NCI-H2171 (cell line): ENCODE results near the gene EFNA4.
"Not testable (repeated sequence)": the region's sequence is repeated elsewhere in the genome, so short reads cannot be mapped to it uniquely, and the experiment has no call there.

ENCODE experiments used
- DNase-seq: peaks from one replicate; lab custom pipeline; 2025; lab: John Stamatoyannopoulos, UW

The EFNA4 gene

DNA sequence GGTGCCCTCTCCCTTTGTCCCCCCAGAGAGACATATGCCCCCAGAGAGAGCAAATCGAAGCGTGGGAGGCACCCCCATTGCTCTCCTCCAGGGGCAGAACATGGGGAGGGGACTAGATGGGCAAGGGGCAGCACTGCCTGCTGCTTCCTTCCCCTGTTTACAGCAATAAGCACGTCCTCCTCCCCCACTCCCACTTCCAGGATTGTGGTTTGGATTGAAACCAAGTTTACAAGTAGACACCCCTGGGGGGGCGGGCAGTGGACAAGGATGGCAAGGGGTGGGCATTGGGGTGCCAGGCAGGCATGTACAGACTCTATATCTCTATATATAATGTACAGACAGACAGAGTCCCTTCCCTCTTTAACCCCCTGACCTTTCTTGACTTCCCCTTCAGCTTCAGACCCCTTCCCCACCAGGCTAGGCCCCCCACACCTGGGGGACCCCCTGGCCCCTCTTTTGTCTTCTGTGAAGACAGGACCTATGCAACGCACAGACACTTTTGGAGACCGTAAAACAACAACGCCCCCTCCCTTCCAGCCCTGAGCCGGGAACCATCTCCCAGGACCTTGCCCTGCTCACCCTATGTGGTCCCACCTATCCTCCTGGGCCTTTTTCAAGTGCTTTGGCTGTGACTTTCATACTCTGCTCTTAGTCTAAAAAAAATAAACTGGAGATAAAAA lies 23.5 kb downstream of the EFNA4 start:
- no peak for DNase-seq

DNA sequence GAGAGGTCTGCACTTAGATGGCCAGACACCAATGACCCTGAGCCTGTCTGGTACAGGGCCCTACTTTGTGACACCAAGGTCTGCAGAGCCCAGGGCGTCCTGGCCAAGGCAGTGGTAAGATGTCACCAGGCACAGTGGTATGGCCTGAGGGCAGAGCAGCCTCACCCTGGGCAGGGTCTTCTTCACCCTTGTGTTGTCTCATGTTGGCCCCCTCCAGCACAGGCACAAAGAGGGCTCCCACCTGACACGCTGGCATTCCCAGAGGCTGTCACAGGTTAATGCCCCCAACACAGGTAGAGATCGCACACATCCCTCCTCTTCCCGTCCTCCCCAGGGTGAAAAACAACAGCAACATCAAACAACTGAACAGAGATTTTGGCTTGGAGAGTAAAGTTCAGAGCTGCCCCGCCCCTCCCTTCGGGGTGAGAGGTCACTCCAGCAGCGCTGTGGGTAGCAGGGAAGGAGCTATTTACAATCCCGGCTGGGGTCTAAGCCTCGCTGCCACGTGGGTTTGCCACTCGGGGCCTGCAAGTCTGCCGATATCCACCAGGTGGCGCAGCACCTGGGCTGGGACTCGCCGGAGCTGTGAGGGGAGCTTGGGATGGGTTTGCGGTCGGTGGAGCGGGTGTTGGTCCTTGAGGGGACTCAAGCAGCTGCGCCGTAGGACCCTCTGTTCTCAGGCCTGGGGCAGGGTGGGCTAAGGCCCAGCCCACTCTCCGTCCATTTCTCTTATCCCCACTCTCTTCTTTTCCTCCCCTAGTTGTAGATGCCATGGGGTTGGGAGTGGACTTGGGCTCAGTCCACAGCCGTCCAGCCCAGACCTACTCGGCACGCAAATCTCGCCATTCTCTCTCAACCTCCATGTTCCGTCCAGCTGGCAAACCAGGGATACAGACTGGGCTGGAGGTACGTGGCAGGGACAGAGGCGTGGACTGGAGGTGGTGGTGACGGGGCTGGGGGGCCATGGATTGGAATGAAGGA lies 27.8 kb downstream of the EFNA4 start:
- peak; percentile 58 for DNase-seq

DNA sequence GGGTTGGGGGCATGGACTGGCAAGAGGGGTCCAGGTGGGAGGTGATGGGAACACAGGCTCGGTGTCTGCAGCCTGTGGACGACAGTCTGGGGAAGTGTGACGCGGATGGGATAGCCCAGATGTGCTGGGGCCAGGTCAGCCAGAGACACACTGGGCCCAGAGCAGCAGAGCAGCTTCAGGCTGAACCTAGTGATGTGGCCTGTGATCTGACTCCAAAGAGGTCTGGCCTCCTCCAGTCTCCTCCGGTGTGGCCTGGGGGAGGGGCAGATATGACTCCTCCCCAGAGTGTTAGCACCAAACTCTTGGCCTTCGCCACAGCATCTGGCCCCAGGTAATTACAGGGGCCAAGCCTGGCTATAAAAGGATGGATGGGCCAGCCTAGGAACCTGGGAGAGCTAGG lies 28.6 kb downstream of the EFNA4 start:
- no peak for DNase-seq

DNA sequence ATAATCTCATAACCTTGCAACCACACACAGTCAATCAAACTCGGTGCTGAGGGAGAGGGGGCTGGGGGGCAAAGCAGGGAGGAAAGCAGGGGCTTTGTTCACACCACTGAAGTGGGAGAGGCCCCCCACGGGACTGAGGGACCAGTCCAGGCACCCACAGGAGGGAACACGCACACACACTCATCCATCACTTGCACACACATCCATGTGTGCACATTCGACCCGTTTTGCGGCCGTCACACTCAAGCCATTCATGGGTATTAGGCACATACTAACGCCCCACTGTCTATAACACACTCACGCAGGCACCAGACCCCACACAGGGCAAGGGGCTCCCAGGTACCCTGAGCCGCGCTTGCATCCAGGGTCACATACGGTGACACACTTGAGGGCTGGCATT lies 29.1 kb downstream of the EFNA4 start:
- no peak for DNase-seq

DNA sequence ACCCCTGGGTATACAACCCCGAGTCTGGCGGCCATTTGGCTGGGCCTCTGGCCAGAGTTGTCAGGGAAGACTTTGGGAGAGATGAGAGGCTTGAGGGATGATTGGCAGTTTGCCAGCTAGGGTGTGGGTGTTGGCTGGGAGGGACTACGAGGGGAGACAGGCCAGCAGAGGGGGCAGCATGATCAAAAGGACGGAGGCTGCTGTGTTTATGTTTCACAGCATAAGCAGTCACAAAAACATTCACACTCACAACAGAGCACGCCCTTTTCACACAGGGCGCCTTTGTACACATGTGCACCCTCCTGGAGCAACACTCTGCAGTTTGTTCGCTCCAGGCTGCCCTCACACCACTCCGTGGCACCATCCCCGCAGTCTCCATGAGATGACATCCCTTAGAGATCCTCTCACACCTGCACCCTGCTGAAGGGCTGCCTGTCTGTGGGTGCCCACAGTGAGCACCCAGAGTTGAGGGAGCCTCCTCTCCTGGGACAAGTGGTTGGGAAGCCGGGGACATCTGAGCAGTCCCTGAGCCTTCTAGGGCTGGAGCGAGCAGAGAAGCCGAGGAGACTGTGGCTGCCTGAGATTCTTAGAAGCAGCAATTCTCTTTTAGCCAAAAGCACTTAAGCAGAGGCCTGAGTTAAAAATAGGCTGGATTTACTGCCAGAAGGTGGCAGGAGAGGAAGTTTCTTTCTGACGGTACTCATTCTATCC lies 30.5 kb downstream of the EFNA4 start:
- peak; percentile 62 for DNase-seq

DNA sequence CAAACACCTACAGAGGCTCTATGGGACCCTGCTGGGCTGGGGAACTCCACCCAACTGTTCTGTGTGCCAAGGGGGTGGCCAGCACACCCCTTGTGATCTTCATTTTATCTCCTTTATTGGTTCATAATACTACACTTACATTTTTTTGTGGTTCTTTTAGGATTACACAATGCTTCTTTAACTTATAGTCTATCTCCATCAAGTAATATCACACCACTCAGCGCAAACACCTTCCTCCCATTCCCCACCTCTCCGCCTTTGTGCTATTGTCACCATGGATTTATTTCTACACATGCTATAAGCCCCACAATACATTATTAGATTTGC lies 31.0 kb downstream of the EFNA4 start:
- no peak for DNase-seq

DNA sequence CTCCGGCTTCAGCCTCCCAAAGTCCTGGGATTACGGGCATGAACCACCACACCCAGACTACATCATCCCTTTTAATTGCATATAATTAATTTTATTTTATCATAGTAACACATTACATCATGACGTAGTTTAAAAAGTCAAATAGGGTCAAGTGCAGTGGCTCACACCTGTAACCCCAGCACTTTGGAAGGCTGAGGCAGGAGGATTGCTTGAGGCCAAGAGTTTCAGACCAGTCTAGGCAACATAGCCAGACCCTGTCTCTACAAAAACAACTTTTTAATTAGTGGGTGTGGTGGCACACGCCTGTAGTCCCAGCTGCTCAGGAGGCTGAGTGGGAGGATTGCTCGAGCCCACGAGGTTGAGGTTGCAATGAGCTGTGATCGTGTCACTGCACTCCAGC lies 35.8 kb downstream of the EFNA4 start:
- DNase-seq, result no peak

DNA sequence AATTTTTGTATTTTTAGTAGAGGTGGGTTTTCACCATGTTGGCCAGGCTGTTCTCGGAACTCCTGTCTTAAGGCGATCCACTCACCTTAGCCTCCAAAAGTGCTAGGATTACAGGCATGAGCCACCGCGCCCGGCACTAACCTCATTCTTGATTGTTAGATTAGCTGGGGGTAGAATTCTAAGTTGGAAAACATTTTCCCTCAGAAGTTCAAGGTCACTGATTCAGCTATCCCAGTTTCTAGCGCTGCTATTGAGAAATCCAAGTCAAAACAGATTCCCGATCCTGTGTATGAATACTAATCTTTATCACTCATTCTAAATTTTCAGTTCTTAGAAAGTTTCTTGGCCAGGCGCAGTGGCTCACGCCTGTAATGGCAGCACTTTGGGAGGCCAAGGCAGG lies 39.8 kb downstream of the EFNA4 start:
- no peak for DNase-seq

DNA sequence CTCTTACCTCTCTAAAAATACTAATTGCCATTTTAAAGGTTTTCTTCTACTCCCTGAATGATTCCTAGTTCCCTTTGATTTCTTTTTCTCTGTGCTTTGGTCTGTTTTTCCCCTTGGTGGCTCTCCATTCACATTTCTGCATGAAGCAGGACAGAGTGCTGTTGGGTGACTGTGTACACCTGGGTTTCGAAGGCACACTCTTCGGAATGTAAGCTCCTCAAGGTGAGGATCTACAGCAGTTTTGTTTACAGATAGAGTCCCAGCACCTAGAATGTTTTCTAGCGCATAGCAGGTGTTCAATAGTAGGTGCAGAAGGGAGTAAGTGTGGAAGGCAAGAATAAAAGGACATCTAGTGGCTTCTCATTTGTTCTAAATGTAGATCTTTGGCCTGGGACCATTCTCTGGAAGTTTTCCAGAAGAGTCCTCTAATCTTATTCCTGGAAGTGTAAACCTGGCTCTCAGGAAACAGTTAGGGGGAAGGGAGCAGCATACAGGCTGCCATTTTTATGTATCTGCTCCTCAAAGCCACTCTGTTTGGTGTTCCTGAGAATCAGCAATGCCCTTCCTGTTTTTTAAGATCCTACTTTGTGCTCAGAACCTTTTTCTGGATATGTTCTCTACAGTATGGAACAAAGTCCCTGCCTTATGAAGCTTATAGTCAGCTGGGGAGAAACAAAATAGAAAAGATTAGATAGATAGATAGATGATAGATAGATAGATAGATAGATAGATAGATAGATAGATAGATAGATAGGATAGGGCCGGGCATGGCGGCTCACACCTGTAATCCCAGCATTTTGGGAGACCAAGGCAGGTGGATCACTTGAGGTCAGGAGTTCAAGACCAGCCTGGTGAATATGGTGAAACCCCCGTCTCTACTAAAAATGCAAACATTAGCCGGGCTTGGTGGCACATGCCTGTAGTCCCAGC lies 41.3 kb downstream of the EFNA4 start:
- no peak for DNase-seq

DNA sequence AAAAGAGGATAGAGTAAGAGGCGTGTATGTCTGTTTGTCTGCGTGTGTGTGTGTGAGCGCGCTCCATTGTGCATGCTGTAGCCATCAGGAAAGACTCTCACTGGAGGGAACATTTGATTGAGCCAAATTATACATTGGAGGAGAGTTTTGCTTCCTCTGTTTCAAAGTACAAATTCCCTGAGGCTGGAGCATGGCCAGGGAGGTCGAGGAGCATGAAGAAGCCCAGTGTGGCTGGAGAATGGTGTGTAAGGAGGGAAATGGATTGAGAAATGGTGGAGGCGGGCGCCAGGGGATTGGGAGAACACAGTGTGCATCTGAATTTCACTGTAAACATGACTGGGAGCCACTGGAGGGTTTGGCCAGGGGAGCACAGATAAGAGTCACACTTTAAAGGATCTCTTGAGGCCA lies 42.1 kb downstream of the EFNA4 start:
- no peak for DNase-seq

DNA sequence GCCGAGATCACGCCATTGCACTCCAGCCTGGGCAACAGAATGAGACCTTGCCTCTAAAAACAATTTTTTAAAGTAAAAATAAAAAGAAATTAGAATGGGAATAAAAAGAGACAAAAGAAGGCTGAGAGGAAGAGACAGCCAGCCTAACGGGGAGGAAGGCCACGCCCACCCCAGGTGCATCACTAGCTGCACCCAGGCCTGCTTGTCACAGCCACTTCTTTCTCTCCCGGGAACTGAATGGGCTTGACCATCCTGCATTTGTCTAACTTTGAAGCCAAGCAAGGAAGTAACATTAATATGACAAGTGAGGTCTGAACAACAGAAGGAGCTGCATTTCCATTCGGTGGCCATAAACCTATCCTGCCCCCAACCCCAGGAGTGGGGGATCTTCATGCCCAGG lies 43.3 kb downstream of the EFNA4 start:
- DNase-seq, result no peak

DNA sequence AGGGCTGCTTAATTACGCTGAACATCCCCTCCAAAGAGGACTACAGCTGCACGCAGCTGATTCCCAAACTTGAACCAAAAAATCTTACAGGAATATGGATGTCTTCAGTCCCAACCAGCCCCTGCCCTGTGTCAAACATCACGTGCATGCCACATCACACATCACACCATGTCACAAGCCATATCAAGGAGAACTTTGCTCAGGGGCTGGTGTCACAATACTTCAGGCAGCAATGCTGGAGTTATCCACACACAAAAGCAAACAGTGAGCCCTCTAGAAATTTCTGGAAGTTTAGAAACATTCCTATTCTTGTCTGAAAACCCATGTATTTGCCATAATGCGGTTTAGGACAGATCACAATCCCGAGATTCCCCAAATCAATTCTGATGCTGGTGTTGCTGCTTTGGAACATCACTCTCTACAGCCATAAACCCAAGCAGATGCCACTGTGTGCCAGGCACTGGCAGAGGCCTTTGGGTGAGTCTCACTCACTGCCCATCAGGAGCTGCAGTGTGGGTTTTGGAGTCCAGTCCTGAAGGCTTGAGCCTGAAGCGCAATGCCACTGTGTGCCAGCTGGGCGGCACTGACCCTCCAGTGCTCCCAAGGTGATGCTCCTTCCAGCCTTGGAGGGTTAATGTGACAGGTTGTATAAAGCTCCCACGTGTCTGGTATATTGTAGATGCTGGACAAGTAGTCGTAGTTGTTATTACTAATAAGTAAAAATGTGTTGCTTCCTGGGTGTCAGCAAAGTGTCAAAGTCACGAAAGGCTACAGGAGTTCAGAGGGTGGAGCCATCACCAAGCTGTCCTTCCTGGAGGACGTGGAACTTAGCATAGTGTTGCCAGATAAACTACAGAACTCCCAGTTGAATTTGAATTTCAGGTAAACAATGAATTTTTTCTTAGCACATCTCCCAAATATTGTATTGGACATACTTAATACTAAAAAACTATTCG lies 44.0 kb downstream of the EFNA4 start:
- DNase-seq, result no peak

DNA sequence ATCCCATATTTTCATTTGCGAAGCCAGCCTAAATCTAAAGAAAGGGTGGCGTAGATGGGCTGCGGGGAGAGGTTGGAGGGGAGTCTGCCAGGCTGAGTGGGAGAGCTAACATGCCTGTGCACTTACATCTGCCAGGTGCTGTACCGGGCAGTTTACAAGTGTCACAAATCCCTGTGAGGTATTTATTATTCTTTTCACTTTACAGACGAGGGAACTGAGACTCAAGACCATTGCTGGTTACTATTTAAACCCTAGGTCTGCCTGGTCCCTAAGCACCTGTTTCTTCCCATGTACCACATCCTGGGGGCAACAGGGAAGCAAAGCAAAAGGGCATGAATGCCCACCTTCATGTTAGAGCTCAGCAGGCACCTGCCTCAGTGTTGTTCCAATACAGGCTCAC lies 44.8 kb downstream of the EFNA4 start:
- DNase-seq, result no peak

DNA sequence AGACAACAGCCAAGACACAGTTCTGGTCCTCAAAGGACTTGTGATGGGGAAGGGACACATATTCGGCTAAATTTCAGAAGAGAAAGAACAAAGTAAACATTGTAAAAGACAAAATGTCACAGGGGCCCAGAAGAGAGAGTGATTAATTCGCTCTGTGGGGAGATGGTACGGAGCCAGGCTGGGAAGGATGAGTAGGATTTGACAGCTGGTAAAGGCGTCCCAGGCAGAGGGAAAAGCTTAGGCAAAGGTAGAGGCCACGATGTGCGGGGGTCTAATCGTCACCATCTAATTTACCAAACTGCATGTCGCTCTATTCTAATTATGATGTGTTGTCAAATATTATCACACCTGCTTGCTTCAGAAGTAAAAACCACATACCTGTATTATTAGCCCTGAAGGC lies 46.8 kb downstream of the EFNA4 start:
- no peak for DNase-seq

DNA sequence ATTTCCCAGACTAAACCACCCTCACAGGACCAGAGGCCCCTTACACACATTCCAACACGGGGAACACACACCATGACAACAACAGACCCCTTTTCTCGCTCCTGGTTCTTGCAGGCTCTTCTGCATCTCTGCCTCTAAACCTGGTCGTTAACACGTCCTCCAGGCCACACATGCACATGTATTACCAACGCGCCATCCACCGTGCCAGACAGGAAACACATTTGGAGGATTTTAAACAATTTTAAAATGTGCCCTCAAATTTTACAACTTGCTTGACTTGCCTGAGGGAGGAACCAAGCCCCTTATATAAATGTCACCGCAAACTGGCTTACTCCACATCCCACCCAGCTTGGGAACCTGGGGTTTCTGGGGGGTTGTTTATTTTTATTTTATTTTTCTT lies 47.3 kb downstream of the EFNA4 start:
- no peak for DNase-seq

DNA sequence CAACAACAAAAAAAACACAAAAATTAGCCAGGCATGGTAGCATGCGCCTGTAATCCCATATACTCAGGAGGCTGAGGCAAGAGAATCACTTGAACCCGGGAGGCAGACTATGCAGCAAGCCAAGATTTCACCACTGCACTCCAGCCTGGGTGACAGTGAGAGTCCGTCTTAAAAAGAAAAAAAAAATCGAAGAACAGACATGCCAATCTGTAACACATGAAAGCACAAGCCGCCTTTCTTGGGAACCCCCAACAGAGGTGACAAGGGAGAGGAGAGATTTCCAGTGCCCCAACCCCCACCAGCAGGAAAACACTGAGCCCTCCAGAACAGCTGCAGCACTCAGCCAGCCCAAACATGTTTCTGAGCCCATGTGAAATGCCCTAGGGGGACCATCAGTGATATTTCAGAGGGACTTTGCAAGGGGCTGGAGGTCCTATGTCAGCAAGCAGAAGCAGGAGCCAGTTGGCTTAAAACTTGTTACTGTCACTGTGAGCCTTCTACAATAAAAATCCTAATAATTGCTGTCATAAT lies 50.0 kb downstream of the EFNA4 start:
- DNase-seq, result peak; percentile 58

DNA sequence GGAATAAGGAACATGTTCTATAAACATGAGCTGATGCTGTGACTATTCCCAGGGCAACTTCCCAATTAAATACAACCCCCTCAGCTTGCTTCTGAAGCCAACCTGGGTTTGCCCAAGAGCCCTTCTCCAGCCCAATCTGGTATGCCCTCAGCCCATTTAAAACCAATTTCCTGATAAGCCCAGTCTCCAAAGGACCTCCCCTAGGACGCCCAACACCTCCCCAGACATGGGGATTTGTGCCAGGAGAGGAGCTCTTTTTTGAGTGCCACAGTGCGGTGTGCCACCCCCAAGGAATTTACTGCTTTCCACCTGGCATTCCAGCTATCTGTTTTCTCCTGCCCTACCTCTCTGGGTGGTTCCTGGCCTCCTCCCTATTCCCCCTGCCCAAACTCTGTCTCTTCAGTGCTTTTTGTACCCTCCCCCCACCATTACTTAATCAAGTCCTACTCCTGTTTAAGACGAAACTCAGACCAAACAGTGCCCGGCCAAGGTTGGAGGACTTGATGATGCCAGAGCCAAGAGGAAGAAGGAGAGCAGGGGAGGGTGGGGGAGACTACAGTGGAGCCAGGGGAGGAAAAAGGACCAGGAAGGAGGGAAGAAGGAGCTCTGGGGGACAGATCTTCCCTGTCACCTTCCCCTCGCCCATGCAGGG lies 52.7 kb downstream of the EFNA4 start:
- no peak for DNase-seq

DNA sequence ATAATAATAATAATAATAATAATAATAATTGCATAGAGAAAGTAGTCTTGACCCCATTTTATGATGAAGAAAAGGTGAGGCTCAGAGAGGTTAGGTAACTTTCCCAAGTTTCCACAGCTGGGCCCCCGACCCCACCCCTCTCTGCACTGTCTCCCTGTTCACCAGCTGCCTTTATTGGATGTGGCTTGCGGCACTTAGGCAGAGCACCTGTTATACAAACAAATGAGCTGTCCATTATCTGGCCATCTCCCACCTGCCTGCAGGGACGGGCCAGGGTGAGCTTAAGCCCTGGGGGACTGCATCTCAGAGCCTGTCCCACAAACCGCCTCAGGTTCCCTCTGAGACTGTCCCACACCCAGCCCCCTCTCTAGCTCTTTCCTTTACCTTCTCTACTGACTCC lies 54.1 kb downstream of the EFNA4 start:
- DNase-seq, result no peak

DNA sequence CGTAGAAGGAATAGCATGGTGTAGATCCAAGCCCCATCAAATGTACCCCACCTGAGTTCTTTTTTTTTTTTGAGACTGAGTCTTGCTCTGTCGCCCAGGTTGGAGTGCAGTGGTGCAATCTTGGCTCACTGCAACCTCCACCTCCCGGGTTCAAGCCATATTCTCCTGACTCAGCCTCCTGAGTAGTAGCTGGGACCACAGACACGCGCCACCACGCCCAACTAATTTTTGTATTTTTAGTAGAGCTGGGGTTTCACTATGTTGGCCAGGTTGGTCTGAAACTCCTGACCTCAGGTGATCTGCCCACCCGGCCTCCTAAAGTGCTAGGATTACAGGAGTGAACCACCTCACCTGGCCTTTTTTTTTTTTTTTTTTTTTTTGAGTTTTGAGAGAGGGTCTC lies 54.5 kb downstream of the EFNA4 start:
- DNase-seq, result not testable (repeated sequence)
